IPS-20b (cell line): ENCODE results near the gene IGSF23.

Experiments used
- H3K27ac ChIP-seq: one replicate; pipeline ENCODE4 v1.5.1; 2013; ENCODE audit warnings: low read length
- H3K27me3 ChIP-seq: 2 replicates; pipeline ENCODE4 v1.6.1; 2013; ENCODE audit warnings: mild to moderate bottlenecking, low read length, inconsistent platforms; ENCODE audit not compliant: insufficient read depth
- H3K36me3 ChIP-seq: 2 replicates; pipeline ENCODE4 v1.6.1; 2013; ENCODE audit warnings: low read depth, mild to moderate bottlenecking, inconsistent platforms, low read length, moderate library complexity; ENCODE audit not compliant: insufficient read depth
- H3K4me1 ChIP-seq: 2 replicates; pipeline ENCODE4 v1.6.1; 2013; ENCODE audit warnings: mild to moderate bottlenecking, control low read depth, inconsistent platforms, low read length, moderate library complexity; ENCODE audit not compliant: insufficient read depth
- H3K4me3 ChIP-seq: 2 replicates; pipeline ENCODE4 v1.5.1; 2013; ENCODE audit warnings: mild to moderate bottlenecking, low read length, inconsistent platforms
- H3K9ac ChIP-seq: 2 replicates; pipeline ENCODE4 v1.6.1; 2013; ENCODE audit warnings: low read depth, mild to moderate bottlenecking, inconsistent platforms, low read length, moderate library complexity
- H3K9me3 ChIP-seq: 2 replicates; pipeline ENCODE4 v1.6.1; 2013; ENCODE audit warnings: mild to moderate bottlenecking, low read depth, low read length, inconsistent platforms; ENCODE audit not compliant: insufficient read depth

IGSF23 gene

GRCh38 chr19:44636439-44637389, 23.4 kb downstream of the IGSF23 start:
- no peaks in the 10 kb centered on the region for H3K27me3 ChIP-seq
- H3K36me3 ChIP-seq: no peaks in the 10 kb centered on the region
- H3K27ac ChIP-seq: no peak overlapping the region
- H3K4me1 ChIP-seq: peaks cover 4% of the 10 kb centered on the region; the same call in 1 of the 2 replicates
- no peaks in the 10 kb centered on the region for H3K9me3 ChIP-seq
- H3K4me3 ChIP-seq: no peak overlapping the region
- no peak overlapping the region for H3K9ac ChIP-seq

GRCh38 chr19:44637390-44637764, 24.0 kb downstream of the IGSF23 start:
- H3K36me3 ChIP-seq: no peaks in the 10 kb centered on the region
- H3K27ac ChIP-seq: no peak overlapping the region
- H3K4me1 ChIP-seq: peaks cover 4% of the 10 kb centered on the region; the same call in 1 of the 2 replicates
- H3K4me3 ChIP-seq: no peak overlapping the region
- no peak overlapping the region for H3K9ac ChIP-seq
- H3K27me3 ChIP-seq: peaks cover 1% of the 10 kb centered on the region; the same call in 1 of the 2 replicates
- no peaks in the 10 kb centered on the region for H3K9me3 ChIP-seq

GRCh38 chr19:44640518-44640917, 27.2 kb downstream of the IGSF23 start:
- Histone ChIP-seq H3K4me3 (no peak overlapping the region), H3K9ac (no peak overlapping the region)

GRCh38 chr19:44641501-44642265, 28.3 kb downstream of the IGSF23 start:
- Histone ChIP-seq H3K9ac (no peak overlapping the region), H3K36me3 (no peaks in the 10 kb centered on the region), H3K27me3 (peaks cover 15% of the 10 kb centered on the region), H3K27ac (no peak overlapping the region), H3K4me1 (no peaks in the 10 kb centered on the region), H3K9me3 (no peaks in the 10 kb centered on the region), H3K4me3 (no peak overlapping the region)

More at GRCh38 chr19:44640518-44640917, 27.2 kb downstream of the IGSF23 start:
- peaks cover 15% of the 10 kb centered on the region for H3K27me3 ChIP-seq
- no peaks in the 10 kb centered on the region for H3K36me3 ChIP-seq
- no peak overlapping the region for H3K27ac ChIP-seq
- H3K9me3 ChIP-seq: no peaks in the 10 kb centered on the region
- no peaks in the 10 kb centered on the region for H3K4me1 ChIP-seq

GRCh38 chr19:44642377-44642776, 29.0 kb downstream of the IGSF23 start:
- Histone ChIP-seq H3K4me1 (no peaks in the 10 kb centered on the region), H3K27ac (no peak overlapping the region)

GRCh38 chr19:44643605-44644401, 30.4 kb downstream of the IGSF23 start, which contains the start of gene PVR:
Gene PVR, plus strand, starts transcription at chr19:44643910. Its CDS starts 187 bp downstream, at chr19:44644097.
- Histone ChIP-seq H3K4me1 (no peaks in the 10 kb centered on the region), H3K4me3 (peak within 1 kb of the TSS; percentile 81)

More at GRCh38 chr19:44642377-44642776, 29.0 kb downstream of the IGSF23 start:
- Histone ChIP-seq H3K4me3 (no peak overlapping the region), H3K36me3 (no peaks in the 10 kb centered on the region), H3K9ac (no peak overlapping the region), H3K9me3 (no peaks in the 10 kb centered on the region), H3K27me3 (peaks cover 15% of the 10 kb centered on the region)

GRCh38 chr19:44644402-44645016, 31.1 kb downstream of the IGSF23 start:
- Histone ChIP-seq H3K27ac (no peak overlapping the region), H3K9me3 (no peaks in the 10 kb centered on the region), H3K9ac (peak overlapping the region; percentile 75; the same call in 1 of the 2 replicates), H3K4me3 (peak overlapping the region; percentile 81), H3K36me3 (peaks cover 18% of the 10 kb centered on the region), H3K27me3 (peaks cover 15% of the 10 kb centered on the region), H3K4me1 (no peaks in the 10 kb centered on the region)

More at GRCh38 chr19:44643605-44644401, 30.4 kb downstream of the IGSF23 start, which contains the start of gene PVR:
- Histone ChIP-seq H3K27ac (no peak within 1 kb of the TSS), H3K27me3 (peaks cover 15% of the 10 kb centered on the region), H3K36me3 (peaks cover 11% of the 10 kb centered on the region), H3K9me3 (no peaks in the 10 kb centered on the region), H3K9ac (peak within 1 kb of the TSS; percentile 75; the same call in 1 of the 2 replicates)

- no peak overlapping the region for H3K4me3 ChIP-seq
- peaks cover 29% of the 10 kb centered on the region for H3K36me3 ChIP-seq
- no peak overlapping the region for H3K27ac ChIP-seq
- H3K9ac ChIP-seq: no peak overlapping the region
- no peaks in the 10 kb centered on the region for H3K4me1 ChIP-seq
- H3K27me3 ChIP-seq: peaks cover 15% of the 10 kb centered on the region
- H3K9me3 ChIP-seq: no peaks in the 10 kb centered on the region
These were observed 32.2 kb downstream of the IGSF23 start for GRCh38 chr19:44645407-44646048.

- H3K9me3 ChIP-seq: no peaks in the 10 kb centered on the region
These were observed 32.7 kb downstream of the IGSF23 start for GRCh38 chr19:44646049-44646416.

GRCh38 chr19:44647144-44647543, 33.8 kb downstream of the IGSF23 start:
- Histone ChIP-seq H3K27ac (no peak overlapping the region), H3K36me3 (peaks cover 41% of the 10 kb centered on the region), H3K9ac (no peak overlapping the region), H3K9me3 (no peaks in the 10 kb centered on the region), H3K27me3 (peaks cover 15% of the 10 kb centered on the region), H3K4me3 (no peak overlapping the region), H3K4me1 (no peaks in the 10 kb centered on the region)

More at GRCh38 chr19:44646049-44646416, 32.7 kb downstream of the IGSF23 start:
- H3K4me1 ChIP-seq: no peaks in the 10 kb centered on the region
- no peak overlapping the region for H3K9ac ChIP-seq
- no peak overlapping the region for H3K27ac ChIP-seq
- H3K4me3 ChIP-seq: no peak overlapping the region
- peaks cover 15% of the 10 kb centered on the region for H3K27me3 ChIP-seq
- peaks cover 34% of the 10 kb centered on the region for H3K36me3 ChIP-seq
